Measurements from ENCODE around the gene POLA1.
"Not testable (repeated sequence)": the region's sequence is repeated elsewhere in the genome, so short reads cannot be mapped to it uniquely, and the experiment has no call there.

GRCh38 chrX:24655679-24656078, 38.0 kb upstream of the POLA1 start:
- TF ChIP-seq CTCF, POLR2A (IDR thresholded peaks at IDR 0.05): not testable (repeated sequence)

Data from adrenal gland (tissue), 5 donors.